Measurements from ENCODE around the gene LAMA4.

The LAMA4 gene

GRCh38 chr6:112249489-112249888 is 4.9 kb downstream of the LAMA4 start:
- no peaks in the 10 kb centered on the region for H3K27me3 ChIP-seq (ENCODE audit: low read length)
- H3K36me3 ChIP-seq (ENCODE audit: low read length): no peaks in the 10 kb centered on the region
- no peaks in the 10 kb centered on the region for H3K79me2 ChIP-seq (ENCODE audit: insufficient read depth, low read length)
- H3F3A ChIP-seq (ENCODE audit: insufficient read depth): no peaks in the 10 kb centered on the region
- no peak overlapping the region for H3K4me3 ChIP-seq (ENCODE audit: insufficient read depth, low read length, poor library complexity, severe bottlenecking)
- no peaks in the 10 kb centered on the region for H3K9me3 ChIP-seq (ENCODE audit: insufficient read depth, low read length)
- H3K27ac ChIP-seq (ENCODE audit: low read depth, low read length): no peak overlapping the region
- no peaks in the 10 kb centered on the region for H4K20me1 ChIP-seq (ENCODE audit: low read depth, low read length)
- no peak overlapping the region for H2AFZ ChIP-seq (ENCODE audit: low read depth, low read length, severe bottlenecking)
- no peak overlapping the region for H3K4me2 ChIP-seq (ENCODE audit: low read depth, low read length, poor library complexity, severe bottlenecking)
- TF ChIP-seq CTCF (IDR thresholded peaks at IDR 0.05; ENCODE audit: insufficient read depth, low read length, poor library complexity, severe bottlenecking) (no peak), EZH2phosphoT487 (conservative IDR thresholded peaks at IDR 0.05; ENCODE audit: low read length) (no peak)
- no peaks in the 10 kb centered on the region for H3K9me2 ChIP-seq (replicated peaks; ENCODE audit: insufficient read depth, low read length)
- no peak overlapping the region for H3K9ac ChIP-seq (ENCODE audit: low read length)

GRCh38 chr6:112247275-112247674 is 7.1 kb downstream of the LAMA4 start:
- Histone ChIP-seq H3K27me3 (ENCODE audit: low read length) (no peaks in the 10 kb centered on the region), H3K27ac (ENCODE audit: low read depth, low read length) (no peak overlapping the region), H4K20me1 (ENCODE audit: low read depth, low read length) (no peaks in the 10 kb centered on the region), H3K9me2 (replicated peaks; ENCODE audit: insufficient read depth, low read length) (no peaks in the 10 kb centered on the region), H3K36me3 (ENCODE audit: low read length) (no peaks in the 10 kb centered on the region), H3K9me3 (ENCODE audit: insufficient read depth, low read length) (no peaks in the 10 kb centered on the region), H3K79me2 (ENCODE audit: insufficient read depth, low read length) (no peaks in the 10 kb centered on the region), H3F3A (ENCODE audit: insufficient read depth) (no peaks in the 10 kb centered on the region), H3K9ac (ENCODE audit: low read length) (no peak overlapping the region), H3K4me3 (ENCODE audit: insufficient read depth, low read length, poor library complexity, severe bottlenecking) (no peak overlapping the region), H3K4me2 (ENCODE audit: low read depth, low read length, poor library complexity, severe bottlenecking) (no peak overlapping the region), H2AFZ (ENCODE audit: low read depth, low read length, severe bottlenecking) (no peak overlapping the region)
- TF ChIP-seq CTCF (IDR thresholded peaks at IDR 0.05; ENCODE audit: insufficient read depth, low read length, poor library complexity, severe bottlenecking): no peak

- Histone ChIP-seq H2AFZ (ENCODE audit: low read depth, low read length, severe bottlenecking) (no peak overlapping the region), H3K4me3 (ENCODE audit: insufficient read depth, low read length, poor library complexity, severe bottlenecking) (no peak overlapping the region), H3K27ac (ENCODE audit: low read depth, low read length) (no peak overlapping the region), H3K9me3 (ENCODE audit: insufficient read depth, low read length) (no peaks in the 10 kb centered on the region), H3K27me3 (ENCODE audit: low read length) (no peaks in the 10 kb centered on the region), H3K4me2 (ENCODE audit: low read depth, low read length, poor library complexity, severe bottlenecking) (no peak overlapping the region), H4K20me1 (ENCODE audit: low read depth, low read length) (no peaks in the 10 kb centered on the region), H3F3A (ENCODE audit: insufficient read depth) (no peaks in the 10 kb centered on the region), H3K9ac (ENCODE audit: low read length) (no peak overlapping the region), H3K36me3 (ENCODE audit: low read length) (no peaks in the 10 kb centered on the region), H3K79me2 (ENCODE audit: insufficient read depth, low read length) (no peaks in the 10 kb centered on the region), H3K9me2 (replicated peaks; ENCODE audit: insufficient read depth, low read length) (no peaks in the 10 kb centered on the region)
- TF ChIP-seq EZH2phosphoT487 (conservative IDR thresholded peaks at IDR 0.05; ENCODE audit: low read length): no peak
- TF ChIP-seq CTCF (IDR thresholded peaks at IDR 0.05; ENCODE audit: insufficient read depth, low read length, poor library complexity, severe bottlenecking): no peak
Measured at GRCh38 chr6:112245511-112246203, 8.7 kb downstream of the LAMA4 start.
